GM19324 (cell line): ENCODE results near the gene TM9SF3.
"Not testable (repeated sequence)": the region's sequence is repeated elsewhere in the genome, so short reads cannot be mapped to it uniquely, and the experiment has no call there.

Experiments used
- ATAC-seq: cut with Tn5 transposase; IDR thresholded peaks from one replicate; pipeline ENCODE4 v1.9.1; 2021; ENCODE audit warnings: mild to moderate bottlenecking, moderate library complexity; ENCODE audit not compliant: unreplicated experiment, low FRiP score

The TM9SF3 gene

DNA sequence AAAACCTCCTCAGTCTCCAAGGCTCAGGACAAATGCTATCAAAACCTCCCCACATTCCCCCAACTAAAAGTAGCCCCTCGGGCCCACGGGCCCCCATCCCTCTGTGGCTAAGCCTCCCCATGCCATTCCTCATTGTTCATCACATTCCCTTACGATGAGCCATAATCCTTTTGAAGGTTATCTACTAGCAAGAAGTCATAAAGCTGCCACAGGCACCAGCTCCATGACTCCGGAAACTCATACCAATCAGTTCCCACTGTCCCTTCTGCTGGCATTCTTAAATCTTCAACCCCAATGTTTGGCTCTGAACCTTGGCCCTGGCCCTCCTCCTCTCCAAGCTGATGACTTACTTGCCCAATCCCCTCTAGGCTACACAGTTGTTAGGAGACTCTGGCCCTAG, 19.4 kb upstream of the TM9SF3 start:
- ATAC-seq, result no peak

DNA sequence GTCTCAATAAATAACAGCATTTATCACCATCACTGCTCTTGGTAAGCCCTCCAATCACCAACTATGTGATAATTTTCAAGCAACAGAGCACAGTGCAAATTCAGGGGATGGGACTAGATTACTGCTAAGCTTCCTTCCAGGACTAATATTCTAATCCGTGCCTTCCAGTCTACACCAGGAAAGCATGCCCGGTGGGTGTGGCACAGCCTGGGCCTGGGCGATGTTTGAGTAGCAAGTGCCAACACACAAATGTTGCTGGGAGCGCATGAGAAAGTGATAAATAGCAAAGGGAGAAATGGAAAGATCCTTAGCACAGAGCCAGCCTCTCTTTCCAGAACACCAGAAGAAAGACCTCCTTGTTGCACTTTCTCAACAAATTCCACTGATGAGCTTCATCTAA, 13.5 kb upstream of the TM9SF3 start:
- ATAC-seq, result no peak

DNA sequence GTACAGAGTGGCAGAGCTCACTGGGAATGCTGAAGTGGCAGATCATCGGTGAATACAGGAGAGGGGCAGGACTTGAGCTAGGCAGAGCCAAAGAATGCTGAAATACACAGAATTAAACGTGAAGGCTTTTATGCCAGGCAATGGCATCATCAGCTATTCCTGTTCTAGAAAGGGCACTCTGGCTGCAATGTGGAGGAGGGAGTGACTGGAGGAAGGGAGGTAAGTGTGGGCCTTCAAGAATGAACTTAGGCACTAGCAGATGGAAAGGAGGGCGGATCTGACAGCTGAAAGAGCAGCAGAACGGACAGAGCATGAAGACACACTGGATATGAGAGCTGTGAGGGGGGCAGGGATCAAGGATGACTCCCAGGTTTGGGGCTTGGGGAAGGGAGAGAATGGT, 12.0 kb upstream of the TM9SF3 start:
- ATAC-seq, result no peak

DNA sequence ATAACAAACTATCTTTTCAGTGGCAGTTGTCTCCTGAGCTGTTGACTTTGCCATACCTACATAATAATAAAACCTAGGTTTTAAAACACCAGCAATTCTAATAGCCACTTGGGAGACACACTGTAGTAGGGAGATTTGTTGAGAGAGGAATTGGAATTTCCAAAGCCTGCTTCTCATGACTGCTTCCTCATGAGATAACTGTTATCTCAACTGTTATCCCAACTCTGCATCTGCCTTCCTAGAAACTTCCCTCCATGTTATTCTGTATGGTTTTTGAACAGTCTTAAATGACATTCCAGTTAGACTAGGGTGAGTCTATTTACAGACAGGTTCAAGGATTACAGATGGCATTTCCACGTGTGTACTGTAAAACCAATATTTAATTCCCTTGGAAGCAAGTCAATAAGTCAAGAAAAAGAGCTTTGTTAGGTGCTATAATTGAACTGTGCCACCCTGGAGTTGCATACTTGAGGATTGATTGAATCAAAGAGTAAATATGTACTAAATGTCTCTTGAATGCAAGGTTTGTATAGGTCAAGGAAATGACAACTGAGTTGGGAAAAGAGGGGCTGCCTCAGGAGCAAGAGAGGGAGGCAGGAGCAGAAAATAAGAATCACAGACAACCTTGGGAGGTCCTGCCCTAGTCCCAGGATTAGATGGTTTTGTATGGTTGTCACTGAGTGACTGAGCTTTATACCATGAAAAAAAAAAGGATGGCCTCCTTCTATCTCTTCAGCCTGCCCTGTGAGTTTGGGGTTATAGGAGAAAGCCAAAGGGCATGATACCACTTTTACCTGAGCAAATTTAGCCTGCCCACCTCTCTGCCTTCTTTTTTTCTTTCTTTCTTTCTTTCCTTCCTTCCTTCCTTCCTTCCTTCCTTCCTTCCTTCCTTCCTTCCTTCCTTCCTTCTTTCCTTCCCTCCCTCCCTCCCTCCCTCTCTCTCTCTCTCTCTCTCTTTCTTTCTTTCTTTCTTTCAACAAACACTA, 9.9 kb upstream of the TM9SF3 start:
- ATAC-seq, result no peak

DNA sequence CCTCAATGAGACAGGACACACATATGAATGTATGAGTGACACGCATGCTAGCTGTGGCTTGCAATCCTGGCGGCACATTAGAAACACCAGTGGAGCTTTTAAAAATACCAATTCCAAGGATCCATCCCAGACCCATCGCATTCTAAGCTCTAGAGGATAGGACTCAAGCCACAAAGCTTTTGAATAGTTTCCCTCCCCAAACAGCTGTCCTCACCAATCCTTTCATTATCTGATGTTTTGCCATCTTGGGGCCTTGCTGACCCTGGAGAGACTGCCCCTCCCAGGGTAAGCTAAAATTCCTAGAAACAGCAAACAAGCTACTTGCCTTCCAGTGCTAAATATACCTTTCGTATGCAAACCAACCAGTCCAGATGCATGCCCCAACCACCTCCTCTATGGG, 8.9 kb upstream of the TM9SF3 start:
- ATAC-seq, result no peak

DNA sequence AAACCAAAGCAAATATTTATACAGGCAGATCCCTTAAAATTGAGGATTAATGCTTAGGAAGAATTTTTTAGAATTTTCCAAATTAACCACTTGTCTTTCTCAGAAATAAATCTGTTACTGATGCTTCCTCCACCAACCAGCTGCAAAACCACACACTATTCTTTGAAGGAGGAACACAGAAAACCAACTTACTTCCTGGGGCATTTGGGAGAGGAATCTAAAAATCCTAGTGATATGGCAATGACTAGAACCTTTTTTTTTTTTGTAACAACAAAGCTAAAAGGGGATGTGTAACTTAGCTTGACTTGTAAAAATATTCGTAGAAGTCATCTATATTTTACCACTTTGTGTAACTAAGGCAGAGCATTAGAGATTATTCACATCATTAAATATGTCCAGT, 5.1 kb upstream of the TM9SF3 start:
- ATAC-seq, result no peak

DNA sequence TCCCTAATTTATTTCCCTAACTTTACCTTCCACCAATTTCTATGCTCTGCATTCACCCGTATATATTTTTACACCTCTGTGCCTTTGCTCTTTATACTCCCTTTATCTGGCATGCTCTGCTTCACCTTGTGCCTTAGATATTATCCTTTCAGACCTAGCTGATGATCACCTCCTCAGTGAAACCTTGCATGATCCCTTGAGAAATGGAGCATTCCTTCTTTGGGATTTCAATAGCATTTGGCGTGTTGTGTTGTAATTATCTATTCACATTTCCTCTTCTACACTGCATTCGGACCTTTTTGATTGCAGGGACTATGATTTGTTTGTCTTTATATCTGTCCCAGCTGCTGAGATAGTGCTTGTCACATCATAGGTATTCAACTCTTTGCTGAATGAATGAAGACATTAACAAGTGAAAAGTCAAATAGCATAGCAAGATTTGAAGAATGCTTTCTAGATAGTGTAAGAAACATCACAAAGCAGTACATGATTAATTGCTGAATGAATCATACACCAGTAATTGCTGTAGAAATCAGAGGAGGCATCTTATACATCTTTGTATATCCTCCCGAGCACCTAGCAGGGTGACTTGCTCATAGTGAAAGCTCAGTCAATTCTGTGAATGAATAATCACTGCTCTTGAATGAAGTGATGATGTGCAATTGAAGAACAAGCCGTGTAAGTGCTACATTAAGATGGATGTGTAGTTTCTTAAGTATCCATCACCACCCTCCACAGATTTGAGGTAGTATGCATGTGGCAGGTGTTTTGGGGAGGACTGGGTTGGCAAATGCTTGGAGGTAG, 2.0 kb upstream of the TM9SF3 start:
- no peak for ATAC-seq

DNA sequence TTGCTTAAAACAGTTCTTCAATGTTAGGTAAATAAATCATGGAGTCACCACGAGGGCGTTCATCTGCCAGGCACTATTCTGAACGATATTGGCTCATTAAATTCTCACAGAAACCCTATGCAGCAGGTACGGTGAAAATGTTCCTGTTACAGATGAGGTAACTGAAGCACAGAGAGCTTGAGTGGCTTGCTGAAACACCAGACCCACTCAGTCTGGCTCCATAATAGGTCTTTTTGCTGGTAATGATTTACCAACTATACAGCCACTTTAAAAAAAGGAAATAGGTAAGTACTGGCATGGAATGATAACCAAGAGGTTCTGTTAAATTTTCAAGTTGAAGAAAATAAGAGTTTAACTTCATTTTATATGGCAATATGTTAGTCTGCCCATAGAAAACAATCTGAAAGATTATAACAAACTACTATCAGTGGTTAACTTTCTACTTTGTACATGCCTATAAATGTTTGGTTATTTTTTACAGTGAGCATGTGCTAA, 1.3 kb upstream of the TM9SF3 start:
- ATAC-seq, result no peak

DNA sequence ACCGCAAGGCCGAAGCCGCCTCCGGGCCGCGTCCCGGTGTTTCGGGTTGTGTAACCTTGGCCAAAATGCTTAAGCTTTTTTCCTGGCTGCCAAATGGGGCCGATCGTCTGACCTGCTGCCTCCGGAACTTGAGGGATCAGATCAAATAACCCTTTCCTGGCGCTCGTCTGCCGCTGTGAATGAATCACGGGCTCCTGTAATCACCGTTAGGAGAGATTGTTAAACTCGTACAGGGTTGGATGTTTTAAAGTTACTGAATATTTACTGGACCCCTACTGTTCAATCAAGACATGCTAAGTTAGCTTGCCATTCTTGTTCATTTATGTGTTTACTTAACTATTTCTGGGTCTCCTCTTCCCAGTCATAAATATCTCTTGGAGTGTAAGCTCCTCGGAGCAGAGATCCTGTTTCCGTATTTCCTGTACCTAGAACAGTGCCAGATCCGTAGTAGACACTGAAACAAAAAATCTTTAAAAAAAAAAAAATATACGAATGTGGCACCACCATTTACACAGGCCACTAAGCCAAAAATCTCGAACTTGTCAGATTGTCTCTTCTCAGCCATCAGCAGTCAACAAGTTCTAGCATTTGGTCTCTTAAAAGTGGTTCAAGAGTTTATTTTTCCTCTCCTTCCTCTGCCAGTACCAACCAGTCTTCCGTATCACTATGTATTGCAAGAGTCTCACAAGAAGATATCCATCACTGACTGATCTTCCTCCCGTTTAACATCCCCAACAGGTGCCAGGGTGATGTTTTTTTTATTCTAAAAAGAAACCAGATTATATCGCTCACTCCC, 650 bp upstream of the TM9SF3 start:
- ATAC-seq, result no peak

DNA sequence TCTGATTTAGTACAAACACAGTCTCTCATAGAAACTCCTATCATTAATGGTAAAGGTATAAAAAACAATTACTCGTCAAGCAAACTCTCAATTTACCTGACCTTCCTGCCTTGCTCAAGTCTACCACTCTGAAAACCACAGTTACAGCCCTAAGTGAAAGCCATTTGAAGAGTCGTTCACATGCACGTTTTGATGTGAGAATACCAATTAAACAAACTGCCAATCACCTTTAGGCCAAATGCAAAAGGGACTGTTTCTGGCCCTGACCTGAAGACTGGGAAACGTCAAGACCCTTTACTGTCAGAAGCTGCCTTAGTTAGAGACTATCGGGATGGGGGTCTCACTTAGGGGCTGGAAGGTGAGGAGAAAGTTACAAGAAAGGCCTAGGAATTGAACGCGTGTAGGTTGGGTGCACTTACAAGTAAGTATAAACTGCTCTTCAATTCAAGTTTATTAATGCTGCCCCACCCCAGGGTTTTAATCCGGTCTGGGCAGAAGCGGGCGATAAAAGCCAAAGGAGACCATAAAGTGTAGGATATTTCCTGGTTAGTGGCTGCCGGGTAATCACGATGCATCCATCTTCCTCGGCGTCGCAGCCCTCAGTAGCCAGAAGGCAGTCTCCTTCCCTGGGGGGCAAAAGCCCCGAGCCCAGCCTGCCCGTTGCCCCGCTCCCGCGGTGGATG, 935 bp downstream of the TM9SF3 start:
- ATAC-seq, result no peak

DNA sequence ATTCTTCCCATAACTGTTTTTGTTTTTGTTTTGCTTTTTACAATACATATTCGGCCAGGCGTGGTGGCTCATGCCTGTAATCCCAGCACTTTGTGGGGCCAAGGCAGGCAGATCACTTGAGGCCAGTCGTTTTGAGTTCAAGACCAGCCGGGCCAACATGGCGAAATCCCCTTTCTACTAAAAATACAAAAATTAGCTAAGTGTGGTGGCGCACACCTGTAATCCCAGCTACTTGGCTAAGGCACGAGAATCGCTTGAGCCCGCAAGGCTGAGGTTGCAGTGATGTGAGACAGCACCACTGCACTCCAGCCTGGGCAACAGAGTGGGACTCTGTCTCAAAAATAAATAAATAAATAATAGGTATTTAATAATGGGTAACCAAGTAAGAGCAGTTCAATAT, 2.3 kb downstream of the TM9SF3 start:
- ATAC-seq, result no peak

DNA sequence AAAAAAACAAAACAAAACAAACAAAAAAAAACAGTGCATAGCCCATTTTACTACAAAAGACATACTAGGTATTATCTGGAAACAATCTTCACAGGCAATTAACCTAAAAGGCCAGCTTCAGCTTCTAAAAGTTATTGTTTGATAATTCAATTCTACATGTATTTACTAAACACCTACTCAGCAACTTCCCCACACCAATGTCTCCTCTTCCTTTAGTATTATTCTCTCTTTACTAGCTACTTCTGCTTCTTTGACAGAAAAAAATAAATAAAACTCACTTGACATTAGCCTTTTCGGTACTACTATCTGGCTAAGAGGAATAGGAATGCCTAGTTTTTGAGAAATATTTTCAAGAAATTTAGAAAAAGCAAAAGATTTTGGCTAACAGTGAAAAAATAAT, 2.8 kb downstream of the TM9SF3 start:
- no peak for ATAC-seq

DNA sequence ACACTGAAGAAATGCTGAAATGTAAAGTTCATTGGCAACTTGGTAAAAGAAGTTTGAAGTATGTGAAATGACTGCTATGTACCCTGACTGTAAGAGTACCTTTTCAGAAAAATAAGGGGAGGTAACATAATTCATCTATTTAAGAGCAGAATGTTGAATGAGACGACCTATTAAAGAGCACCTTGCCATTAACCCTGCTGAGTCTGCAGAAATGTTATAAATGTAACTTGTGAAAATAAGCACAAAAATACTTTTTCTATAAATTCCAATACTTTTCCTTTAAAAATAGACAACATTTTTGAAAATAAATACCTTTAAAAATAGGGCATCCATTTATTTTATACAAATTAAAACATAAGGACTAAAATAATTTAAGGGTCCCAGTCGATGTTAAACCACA, 7.7 kb downstream of the TM9SF3 start:
- no peak for ATAC-seq

DNA sequence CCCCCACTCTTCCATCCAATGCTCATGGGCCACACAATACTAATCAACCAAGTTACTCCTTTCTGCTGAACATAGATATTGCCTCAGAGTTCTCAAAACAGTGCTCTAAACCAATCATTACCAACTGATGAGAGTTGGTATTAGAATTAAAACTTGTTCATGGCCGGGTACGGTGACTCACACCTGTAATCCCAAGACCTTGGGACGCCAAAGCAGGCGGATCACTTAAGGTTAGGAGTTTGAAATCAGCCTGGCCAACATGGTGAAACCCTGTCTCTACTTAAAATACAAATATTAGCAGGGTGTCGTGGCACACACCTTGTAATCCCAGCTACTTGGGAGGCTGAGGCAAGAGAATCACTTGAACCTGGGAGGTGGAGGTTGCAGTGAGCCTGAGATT, 8.2 kb downstream of the TM9SF3 start:
- no peak for ATAC-seq

DNA sequence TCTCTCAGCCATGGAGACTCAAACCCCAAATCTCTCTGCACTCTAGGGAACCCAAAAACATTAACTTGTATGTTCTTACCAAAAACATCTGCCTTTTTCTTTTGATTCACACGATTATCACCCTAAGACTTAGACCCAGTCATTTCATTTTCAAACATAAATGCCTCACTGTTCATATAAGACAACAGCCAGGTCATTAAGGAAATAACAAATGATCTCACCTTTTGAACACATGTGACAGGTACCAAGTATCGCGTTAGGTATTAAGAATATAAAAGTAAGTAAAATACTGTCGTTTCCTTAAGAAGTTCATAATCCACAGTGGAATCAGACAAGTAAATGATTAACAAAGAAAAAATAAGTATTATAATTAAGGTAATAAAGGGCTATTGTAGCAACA, 8.8 kb downstream of the TM9SF3 start:
- ATAC-seq, result no peak

DNA sequence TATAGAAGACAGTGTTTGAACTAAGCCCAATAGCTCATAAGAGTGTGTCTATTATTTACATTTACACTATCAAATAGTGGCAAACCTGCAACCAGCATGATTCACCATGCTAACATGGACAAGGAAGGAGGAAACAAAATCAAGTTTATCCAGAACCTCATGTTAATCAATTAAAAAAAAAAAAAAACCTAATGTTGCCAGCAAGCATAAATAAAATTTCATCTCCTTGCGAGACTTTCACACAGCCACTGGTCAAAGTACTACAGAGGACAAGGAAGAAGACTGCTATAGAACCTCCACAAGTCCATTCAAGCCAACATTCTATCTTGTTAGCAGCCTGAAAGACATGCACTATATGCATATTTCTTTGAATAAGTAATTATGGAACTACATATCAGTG, 9.7 kb downstream of the TM9SF3 start:
- ATAC-seq, result no peak

DNA sequence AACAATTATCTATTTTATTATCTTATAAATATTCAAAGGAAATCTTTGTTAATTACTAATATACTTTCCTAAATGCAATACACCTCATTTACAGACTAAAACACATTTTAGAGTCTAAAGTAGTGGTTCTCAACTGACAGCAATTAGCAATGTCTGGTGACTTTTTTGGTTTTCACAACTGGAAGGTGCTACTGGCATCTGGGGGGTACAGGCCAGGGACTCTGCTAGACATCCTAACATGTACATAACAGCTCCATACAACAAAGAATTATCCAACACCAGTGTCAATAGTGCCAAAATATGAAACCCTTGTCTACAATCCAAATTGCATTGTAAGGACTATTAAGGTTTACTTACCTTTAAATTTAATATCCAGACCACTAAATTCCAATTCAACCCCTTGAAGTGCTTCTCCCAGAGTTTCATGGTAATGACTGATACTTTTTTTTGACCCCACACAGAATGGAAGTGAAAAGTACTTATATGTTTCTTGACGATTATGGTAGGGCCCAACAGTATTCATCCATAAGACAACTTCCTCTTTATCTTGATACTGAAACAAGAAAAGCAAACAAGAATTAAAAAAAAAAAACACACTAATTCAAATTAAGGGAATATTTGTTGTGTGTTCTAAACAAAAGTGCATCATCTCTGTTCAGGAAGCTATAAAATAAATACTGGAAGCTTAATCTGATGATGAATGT, 10.4 kb downstream of the TM9SF3 start:
- ATAC-seq, result no peak

DNA sequence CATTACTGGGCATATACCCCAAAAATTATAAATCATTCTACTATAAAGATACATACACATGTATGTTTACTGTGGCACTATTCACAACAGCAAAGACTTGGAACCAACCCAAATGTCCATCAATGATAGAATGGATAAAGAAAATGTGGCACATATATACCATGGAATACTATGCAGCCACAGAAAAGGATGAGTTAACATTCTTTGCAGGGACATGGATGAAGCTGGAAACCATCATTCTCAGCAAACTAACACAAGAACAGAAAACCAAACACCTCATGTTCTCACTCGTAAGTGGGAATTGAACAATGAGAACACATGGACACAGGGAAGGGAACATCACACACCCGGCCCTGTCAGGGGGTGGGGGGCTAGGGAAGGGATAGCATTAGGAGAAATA, 12.2 kb downstream of the TM9SF3 start:
- ATAC-seq, result not testable (repeated sequence)

DNA sequence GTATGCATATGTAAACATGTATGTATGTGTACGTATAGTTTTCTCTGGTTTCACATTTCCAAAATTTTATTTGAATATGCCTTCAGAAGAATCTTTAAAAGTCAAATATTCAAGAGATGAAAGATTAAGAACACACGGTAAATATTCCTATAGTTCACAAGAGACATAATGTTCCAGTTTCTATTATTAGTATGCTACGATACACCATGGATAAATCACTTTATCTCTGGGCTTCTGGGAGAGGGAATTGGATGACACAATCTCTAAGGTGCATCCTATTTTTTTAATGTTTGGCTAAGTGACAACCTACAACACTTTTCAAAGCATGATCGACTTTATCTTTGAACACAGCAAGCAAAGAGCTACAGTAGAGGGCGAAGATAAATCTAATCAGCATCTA, 13.8 kb downstream of the TM9SF3 start:
- no peak for ATAC-seq
